ENCODE data around the gene DAB1.

DNA sequence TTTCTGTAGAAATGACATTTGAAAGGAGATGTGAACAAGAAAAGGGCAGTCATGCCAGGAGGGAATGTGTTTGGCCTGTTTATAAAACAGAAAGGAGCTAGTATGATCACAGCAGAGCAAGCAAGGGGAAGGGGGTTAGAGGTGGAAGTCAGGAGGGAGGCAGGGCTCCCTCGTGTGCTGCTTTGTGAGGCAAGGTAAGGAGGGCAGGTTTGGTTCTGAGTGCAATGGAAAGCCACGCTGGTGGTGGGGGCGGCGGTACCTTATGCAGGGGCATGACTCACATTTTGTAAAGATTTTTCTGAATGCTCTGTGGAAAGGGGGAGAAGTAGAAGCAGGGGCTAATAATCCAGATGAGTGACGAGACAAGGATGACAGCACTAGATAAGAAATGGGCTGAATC, 260.5 kb downstream of the DAB1 start:
- TF ChIP-seq, protein P1, sequence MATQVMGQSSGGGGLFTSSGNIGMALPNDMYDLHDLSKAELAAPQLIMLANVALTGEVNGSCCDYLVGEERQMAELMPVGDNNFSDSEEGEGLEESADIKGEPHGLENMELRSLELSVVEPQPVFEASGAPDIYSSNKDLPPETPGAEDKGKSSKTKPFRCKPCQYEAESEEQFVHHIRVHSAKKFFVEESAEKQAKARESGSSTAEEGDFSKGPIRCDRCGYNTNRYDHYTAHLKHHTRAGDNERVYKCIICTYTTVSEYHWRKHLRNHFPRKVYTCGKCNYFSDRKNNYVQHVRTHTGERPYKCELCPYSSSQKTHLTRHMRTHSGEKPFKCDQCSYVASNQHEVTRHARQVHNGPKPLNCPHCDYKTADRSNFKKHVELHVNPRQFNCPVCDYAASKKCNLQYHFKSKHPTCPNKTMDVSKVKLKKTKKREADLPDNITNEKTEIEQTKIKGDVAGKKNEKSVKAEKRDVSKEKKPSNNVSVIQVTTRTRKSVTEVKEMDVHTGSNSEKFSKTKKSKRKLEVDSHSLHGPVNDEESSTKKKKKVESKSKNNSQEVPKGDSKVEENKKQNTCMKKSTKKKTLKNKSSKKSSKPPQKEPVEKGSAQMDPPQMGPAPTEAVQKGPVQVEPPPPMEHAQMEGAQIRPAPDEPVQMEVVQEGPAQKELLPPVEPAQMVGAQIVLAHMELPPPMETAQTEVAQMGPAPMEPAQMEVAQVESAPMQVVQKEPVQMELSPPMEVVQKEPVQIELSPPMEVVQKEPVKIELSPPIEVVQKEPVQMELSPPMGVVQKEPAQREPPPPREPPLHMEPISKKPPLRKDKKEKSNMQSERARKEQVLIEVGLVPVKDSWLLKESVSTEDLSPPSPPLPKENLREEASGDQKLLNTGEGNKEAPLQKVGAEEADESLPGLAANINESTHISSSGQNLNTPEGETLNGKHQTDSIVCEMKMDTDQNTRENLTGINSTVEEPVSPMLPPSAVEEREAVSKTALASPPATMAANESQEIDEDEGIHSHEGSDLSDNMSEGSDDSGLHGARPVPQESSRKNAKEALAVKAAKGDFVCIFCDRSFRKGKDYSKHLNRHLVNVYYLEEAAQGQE (IDR thresholded peaks at IDR 0.05; ENCODE audit: insufficient replicate concordance, low read depth) = no peak
- TF ChIP-seq, protein P2, sequence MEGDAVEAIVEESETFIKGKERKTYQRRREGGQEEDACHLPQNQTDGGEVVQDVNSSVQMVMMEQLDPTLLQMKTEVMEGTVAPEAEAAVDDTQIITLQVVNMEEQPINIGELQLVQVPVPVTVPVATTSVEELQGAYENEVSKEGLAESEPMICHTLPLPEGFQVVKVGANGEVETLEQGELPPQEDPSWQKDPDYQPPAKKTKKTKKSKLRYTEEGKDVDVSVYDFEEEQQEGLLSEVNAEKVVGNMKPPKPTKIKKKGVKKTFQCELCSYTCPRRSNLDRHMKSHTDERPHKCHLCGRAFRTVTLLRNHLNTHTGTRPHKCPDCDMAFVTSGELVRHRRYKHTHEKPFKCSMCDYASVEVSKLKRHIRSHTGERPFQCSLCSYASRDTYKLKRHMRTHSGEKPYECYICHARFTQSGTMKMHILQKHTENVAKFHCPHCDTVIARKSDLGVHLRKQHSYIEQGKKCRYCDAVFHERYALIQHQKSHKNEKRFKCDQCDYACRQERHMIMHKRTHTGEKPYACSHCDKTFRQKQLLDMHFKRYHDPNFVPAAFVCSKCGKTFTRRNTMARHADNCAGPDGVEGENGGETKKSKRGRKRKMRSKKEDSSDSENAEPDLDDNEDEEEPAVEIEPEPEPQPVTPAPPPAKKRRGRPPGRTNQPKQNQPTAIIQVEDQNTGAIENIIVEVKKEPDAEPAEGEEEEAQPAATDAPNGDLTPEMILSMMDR (IDR thresholded peaks at IDR 0.05; ENCODE audit: insufficient read depth, low read length) = no peak

Data from HL-60 (cell line).